Nephron progenitor cell (in vitro differentiated cells): ENCODE results near the gene KLHL33.

Experiments
- DNase-seq: peaks from one replicate; pipeline ENCODE4 v3.0.0; 2021
- H3K27ac Mint-ChIP-seq: 2 replicates; pipeline ENCODE4 v1.8.0; 2021; ENCODE audit warnings: mild to moderate bottlenecking, moderate library complexity, mixed read lengths
- H3K27me3 Mint-ChIP-seq: 2 replicates; pipeline ENCODE4 v1.8.0; 2021; ENCODE audit warnings: mild to moderate bottlenecking, low read depth, mixed read lengths; ENCODE audit not compliant: poor library complexity
- H3K36me3 Mint-ChIP-seq: 2 replicates; pipeline ENCODE4 v1.8.0; 2021; ENCODE audit warnings: low read depth, mixed read lengths
- H3K4me1 Mint-ChIP-seq: 2 replicates; pipeline ENCODE4 v1.8.0; 2021; ENCODE audit warnings: mixed read lengths
- H3K4me3 Mint-ChIP-seq: 2 replicates; pipeline ENCODE4 v1.8.0; 2021; ENCODE audit warnings: mild to moderate bottlenecking, moderate library complexity, mixed read lengths
- H3K9me3 Mint-ChIP-seq: 2 replicates; pipeline ENCODE4 v1.8.0; 2021; ENCODE audit warnings: mild to moderate bottlenecking, moderate library complexity, mixed read lengths
- TF ChIP-seq, protein P1 (sequence below): fragments of 200-600 bp; sonication (generic); IDR thresholded peaks from 2 replicates; pipeline ENCODE4 v1.5.0; 2021; ENCODE audit warnings: antibody characterized with exemption

KLHL33 gene, protein sequence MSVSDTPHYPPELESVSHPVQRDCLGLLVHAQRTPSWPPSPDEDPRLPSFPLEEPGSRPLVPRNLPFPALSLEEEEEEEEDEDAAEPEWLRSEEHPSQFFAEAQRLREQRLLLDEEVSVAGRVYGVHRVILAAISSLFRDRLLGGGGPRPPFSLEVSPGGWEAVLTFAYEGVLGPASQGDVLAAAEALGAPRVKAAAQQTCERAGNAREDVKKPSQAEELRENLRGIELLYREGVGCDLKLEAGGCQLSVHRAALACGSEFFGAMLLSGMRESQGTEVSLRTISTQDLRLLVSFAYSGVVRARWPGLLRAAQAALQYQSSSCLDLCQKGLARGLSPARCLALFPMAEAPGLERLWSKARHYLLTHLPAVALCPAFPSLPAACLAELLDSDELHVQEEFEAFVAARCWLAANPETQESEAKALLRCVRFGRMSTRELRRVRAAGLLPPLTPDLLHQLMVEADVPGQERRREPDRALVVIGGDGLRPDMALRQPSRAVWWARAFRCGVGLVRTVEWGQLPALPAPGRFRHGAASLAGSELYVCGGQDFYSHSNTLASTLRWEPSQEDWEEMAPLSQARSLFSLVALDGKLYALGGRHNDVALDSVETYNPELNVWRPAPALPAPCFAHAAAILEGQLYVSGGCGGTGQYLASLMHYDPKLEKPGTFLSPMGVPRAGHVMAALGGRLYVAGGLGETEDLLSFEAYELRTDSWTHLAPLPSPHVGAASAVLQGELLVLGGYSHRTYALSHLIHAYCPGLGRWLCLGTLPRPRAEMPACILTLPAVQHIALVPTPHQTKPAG

DNA sequence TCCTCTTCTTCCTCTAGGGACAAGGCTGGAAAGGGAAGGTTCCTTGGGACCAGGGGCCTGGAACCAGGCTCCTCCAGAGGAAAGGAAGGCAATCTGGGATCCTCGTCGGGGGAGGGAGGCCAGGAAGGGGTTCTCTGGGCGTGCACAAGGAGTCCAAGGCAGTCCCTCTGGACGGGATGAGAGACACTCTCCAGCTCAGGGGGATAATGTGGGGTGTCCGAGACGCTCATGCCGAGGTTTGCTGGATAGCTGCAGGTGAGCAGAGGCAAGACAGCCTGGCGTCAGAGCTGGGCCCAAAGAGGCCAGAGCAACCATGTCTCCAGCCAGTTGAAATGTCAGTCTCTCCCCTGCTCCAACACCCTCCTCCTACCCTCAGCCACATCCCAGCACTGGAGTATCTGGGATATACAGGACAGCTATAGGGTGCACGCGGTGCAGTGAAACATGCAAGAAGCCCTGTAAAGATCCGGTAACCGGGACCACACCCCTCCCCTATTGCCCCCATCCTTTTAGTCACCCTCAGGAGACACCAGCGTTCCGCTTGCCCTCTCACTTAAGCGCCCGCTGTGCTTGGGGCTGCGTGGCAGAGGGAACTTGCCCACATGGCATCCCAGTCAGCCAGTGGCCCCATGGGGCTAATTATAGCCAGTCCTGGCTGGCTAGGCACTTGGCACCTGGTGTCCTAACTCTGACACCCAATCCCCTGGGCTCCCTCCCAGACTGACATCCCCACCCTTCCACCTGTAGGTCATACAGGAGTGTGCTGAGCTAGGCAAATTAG, at the start of gene KLHL33:
KLHL33 (minus strand) TSS at position 585 of the 781 bp plus-strand sequence; CDS start at position 230, 355 bp downstream.
- peaks cover 26% of the 10 kb centered on the region for H3K27me3 Mint-ChIP-seq
- TF ChIP-seq, protein P1, sequence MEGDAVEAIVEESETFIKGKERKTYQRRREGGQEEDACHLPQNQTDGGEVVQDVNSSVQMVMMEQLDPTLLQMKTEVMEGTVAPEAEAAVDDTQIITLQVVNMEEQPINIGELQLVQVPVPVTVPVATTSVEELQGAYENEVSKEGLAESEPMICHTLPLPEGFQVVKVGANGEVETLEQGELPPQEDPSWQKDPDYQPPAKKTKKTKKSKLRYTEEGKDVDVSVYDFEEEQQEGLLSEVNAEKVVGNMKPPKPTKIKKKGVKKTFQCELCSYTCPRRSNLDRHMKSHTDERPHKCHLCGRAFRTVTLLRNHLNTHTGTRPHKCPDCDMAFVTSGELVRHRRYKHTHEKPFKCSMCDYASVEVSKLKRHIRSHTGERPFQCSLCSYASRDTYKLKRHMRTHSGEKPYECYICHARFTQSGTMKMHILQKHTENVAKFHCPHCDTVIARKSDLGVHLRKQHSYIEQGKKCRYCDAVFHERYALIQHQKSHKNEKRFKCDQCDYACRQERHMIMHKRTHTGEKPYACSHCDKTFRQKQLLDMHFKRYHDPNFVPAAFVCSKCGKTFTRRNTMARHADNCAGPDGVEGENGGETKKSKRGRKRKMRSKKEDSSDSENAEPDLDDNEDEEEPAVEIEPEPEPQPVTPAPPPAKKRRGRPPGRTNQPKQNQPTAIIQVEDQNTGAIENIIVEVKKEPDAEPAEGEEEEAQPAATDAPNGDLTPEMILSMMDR = no peak
- H3K4me1 Mint-ChIP-seq = peaks cover 11% of the 10 kb centered on the region
- no peaks in the 10 kb centered on the region for H3K9me3 Mint-ChIP-seq
- H3K27ac Mint-ChIP-seq = no peak within 1 kb of the TSS
- no peaks in the 10 kb centered on the region for H3K36me3 Mint-ChIP-seq
- DNase-seq = no peak
- peak within 1 kb of the TSS; percentile 68 for H3K4me3 Mint-ChIP-seq

DNA sequence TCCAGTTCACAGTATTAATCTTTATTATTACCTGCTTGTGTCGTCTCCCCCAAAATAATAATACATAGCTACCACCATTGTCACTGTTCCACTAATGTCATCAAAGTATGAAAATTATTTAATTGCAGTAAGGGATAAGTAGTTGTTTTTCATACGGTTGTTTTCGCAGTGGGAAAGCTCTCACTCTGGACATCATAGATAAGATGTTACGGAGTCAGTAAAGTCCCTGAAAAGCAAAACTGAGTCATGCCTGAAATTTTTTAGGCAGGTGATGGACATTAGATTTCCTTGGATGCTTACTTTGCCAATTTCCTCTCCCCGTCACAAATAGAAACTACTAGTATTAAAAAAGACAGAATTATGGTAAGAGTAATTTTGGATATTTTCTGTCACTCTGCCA, 46.4 kb upstream of the KLHL33 start:
- Mint-ChIP-seq H3K36me3 (peaks cover 9% of the 10 kb centered on the region), H3K27me3 (no peaks in the 10 kb centered on the region), H3K9me3 (no peaks in the 10 kb centered on the region), H3K4me1 (no peaks in the 10 kb centered on the region), H3K4me3 (no peak overlapping the region), H3K27ac (no peak overlapping the region)
- TF ChIP-seq, protein P1 = no peak
- no peak for DNase-seq

DNA sequence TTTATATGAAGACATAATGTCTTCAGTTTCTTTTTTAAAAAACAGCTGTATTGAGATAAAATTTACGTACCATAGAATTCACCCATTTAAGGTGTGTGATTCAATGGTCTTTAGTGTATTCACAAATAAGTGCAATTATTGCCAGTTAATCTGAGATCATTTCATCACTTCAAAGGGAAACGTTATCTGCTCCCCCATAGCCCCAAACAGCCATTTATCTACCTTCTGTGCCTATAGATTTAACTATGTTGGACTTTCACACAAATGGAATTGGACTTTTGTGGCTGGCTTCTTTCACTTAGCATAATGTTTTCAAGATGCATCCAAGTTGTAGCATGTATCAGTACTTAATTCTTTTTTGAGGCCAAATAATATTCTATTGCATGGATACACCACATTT, 42.9 kb upstream of the KLHL33 start:
- no peaks in the 10 kb centered on the region for H3K4me1 Mint-ChIP-seq
- no peak overlapping the region for H3K27ac Mint-ChIP-seq
- H3K4me3 Mint-ChIP-seq = no peak overlapping the region
- no peaks in the 10 kb centered on the region for H3K9me3 Mint-ChIP-seq
- H3K36me3 Mint-ChIP-seq = peaks cover 44% of the 10 kb centered on the region
- no peaks in the 10 kb centered on the region for H3K27me3 Mint-ChIP-seq
- no peak for DNase-seq
- TF ChIP-seq, protein P1 = no peak

DNA sequence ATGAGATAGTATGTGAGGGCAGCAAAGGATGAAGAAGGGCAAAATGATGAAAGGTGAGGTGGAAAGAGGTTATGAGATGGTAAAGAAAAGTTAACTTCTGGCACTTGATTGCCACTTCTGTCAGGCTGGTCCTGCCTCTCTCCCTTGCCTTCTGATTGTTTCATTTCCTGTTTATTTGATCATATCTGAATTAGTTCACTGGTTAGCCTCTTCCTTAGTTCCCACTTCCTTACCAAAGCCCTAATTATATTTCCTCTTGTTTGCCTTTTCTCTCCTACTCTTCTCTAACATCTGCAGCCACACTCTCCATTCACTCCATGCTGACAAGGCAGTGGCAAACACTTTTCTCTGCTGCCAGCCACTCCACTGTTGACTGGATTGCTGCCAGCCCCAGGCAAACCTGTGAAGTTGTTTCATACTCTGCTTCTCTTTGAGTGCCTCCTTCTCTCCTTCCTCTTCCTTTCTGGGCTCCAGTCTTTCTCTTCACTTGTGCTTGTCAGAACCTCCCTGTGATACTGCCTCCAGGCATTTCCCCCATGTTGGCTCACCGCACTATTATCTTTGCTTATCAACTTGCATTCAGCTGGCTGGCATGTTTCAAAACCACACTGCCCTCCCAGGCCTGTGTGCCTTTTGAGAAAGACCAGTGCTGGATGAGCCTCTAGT, 41.4 kb upstream of the KLHL33 start:
- TF ChIP-seq, protein P1 = no peak
- Mint-ChIP-seq H3K27ac (peak overlapping the region; percentile 44), H3K36me3 (peaks cover 58% of the 10 kb centered on the region), H3K27me3 (no peaks in the 10 kb centered on the region), H3K4me1 (peaks cover 2% of the 10 kb centered on the region), H3K4me3 (no peak overlapping the region), H3K9me3 (no peaks in the 10 kb centered on the region)
- no peak for DNase-seq

DNA sequence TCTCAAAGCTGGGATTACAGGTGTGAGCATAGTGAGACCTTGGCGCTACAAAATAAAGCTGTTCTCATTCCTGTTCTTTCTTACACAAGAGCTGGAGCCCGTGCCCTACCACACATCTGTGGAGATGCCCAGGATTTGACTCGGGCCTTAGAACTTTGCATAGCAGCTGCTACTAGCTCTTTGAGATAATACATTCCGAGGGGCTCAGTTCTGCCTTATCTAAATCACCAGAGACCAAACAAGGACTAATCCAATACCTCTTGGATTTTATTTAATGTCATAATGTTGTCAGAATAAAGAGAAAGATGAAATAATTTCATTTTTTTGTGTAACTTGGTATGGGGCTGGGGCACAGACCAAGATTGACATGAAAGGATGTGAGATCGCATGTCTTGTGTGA, 40.8 kb upstream of the KLHL33 start:
- Mint-ChIP-seq H3K27ac (no peak overlapping the region), H3K4me1 (peaks cover 8% of the 10 kb centered on the region), H3K27me3 (no peaks in the 10 kb centered on the region), H3K9me3 (no peaks in the 10 kb centered on the region), H3K36me3 (peaks cover 64% of the 10 kb centered on the region), H3K4me3 (no peak overlapping the region)
- TF ChIP-seq, protein P1 = no peak
- DNase-seq = no peak
